ENCODE results near the gene PRSS37.

The PRSS37 gene

GRCh38 chr7:141789917-141790316 is 51.4 kb downstream of the PRSS37 start, which contains the start of gene TAS2R5:
TAS2R5 (plus strand) TSS chr7:141790217; CDS start chr7:141790362, 145 bp downstream.
- no peak for DNase-seq (ENCODE audit: low read depth in 1 of 2, low spot score in 1 of 2)

GRCh38 chr7:141788296-141788695 is 53.0 kb downstream of the PRSS37 start:
- DNase-seq (ENCODE audit: low read depth in 1 of 2, low spot score in 1 of 2): no peak

All from stimulated activated CD4-positive, alpha-beta T cell treated with anti-CD3 and anti-CD28 coated beads, Interleukin-15, amount 100 ng/mL, for 1 hour (primary cell).